ENCODE data around the gene PAK6.
A peak's percentile ranks its signal among the peaks of the same experiment; 100 is the strongest.

Gene PAK6

DNA sequence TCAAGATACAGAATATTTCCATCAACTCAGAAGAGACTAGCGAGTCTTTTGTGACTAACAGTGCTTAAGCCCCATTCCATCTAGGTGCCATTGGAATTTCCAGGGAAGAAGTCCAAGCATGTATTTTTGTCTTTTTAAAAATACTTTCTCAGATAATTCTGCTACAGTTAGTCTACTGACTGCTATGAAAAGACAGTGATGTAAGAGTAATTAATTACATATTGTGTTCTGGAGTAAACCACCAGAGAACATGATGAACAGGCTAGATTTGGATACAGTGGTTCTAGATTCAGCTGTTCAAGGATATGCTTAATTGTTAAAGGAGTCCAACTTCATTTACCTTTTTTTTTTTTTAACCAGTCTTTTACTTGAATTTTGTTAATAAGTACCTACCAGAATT is 34.8 kb upstream of the PAK6 start:
- H3K4me3 ChIP-seq (ENCODE audit: low read depth, low read length), result no peak overlapping the region
- H3K4me1 ChIP-seq, result no peaks in the 10 kb centered on the region
- no peaks in the 10 kb centered on the region for H3K9me3 ChIP-seq
- H3K27me3 ChIP-seq, result no peaks in the 10 kb centered on the region
- peaks cover 81% of the 10 kb centered on the region for H3K36me3 ChIP-seq
- TF ChIP-seq, protein P1, sequence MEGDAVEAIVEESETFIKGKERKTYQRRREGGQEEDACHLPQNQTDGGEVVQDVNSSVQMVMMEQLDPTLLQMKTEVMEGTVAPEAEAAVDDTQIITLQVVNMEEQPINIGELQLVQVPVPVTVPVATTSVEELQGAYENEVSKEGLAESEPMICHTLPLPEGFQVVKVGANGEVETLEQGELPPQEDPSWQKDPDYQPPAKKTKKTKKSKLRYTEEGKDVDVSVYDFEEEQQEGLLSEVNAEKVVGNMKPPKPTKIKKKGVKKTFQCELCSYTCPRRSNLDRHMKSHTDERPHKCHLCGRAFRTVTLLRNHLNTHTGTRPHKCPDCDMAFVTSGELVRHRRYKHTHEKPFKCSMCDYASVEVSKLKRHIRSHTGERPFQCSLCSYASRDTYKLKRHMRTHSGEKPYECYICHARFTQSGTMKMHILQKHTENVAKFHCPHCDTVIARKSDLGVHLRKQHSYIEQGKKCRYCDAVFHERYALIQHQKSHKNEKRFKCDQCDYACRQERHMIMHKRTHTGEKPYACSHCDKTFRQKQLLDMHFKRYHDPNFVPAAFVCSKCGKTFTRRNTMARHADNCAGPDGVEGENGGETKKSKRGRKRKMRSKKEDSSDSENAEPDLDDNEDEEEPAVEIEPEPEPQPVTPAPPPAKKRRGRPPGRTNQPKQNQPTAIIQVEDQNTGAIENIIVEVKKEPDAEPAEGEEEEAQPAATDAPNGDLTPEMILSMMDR (IDR thresholded peaks at IDR 0.05; ENCODE audit: low read depth, low read length), result no peak
- DNase-seq, result no peak

GRCh38 chr15:40217166-40217824 is 21.6 kb upstream of the PAK6 start:
- H3K9me3 ChIP-seq, result no peaks in the 10 kb centered on the region
- H3K27me3 ChIP-seq, result no peaks in the 10 kb centered on the region
- peaks cover 85% of the 10 kb centered on the region for H3K36me3 ChIP-seq
- TF ChIP-seq, protein P1 (IDR thresholded peaks at IDR 0.05; ENCODE audit: low read depth, low read length), result peak; percentile 83
- H3K4me3 ChIP-seq (ENCODE audit: low read depth, low read length), result no peak overlapping the region
- DNase-seq, result peak; percentile 58
- no peaks in the 10 kb centered on the region for H3K4me1 ChIP-seq

GRCh38 chr15:40219801-40220200 is 19.1 kb upstream of the PAK6 start:
- Histone ChIP-seq H3K36me3 (peaks cover 73% of the 10 kb centered on the region), H3K4me1 (no peaks in the 10 kb centered on the region), H3K27me3 (no peaks in the 10 kb centered on the region), H3K9me3 (no peaks in the 10 kb centered on the region), H3K4me3 (ENCODE audit: low read depth, low read length) (no peak overlapping the region)
- DNase-seq, result no peak
- TF ChIP-seq, protein P1 (IDR thresholded peaks at IDR 0.05; ENCODE audit: low read depth, low read length), result no peak

GRCh38 chr15:40222131-40222530 is 16.7 kb upstream of the PAK6 start:
- Histone ChIP-seq H3K4me1 (no peaks in the 10 kb centered on the region), H3K4me3 (ENCODE audit: low read depth, low read length) (no peak overlapping the region), H3K36me3 (peaks cover 57% of the 10 kb centered on the region), H3K27me3 (no peaks in the 10 kb centered on the region), H3K9me3 (no peaks in the 10 kb centered on the region)
- no peak for DNase-seq
- TF ChIP-seq, protein P1 (IDR thresholded peaks at IDR 0.05; ENCODE audit: low read depth, low read length), result no peak

GRCh38 chr15:40226736-40227135 is 12.1 kb upstream of the PAK6 start:
- Histone ChIP-seq H3K27me3 (no peaks in the 10 kb centered on the region), H3K36me3 (peaks cover 26% of the 10 kb centered on the region), H3K4me3 (ENCODE audit: low read depth, low read length) (no peak overlapping the region), H3K4me1 (no peaks in the 10 kb centered on the region; the same call in 1 of the 2 replicates), H3K9me3 (no peaks in the 10 kb centered on the region)
- DNase-seq, result no peak
- TF ChIP-seq, protein P1 (IDR thresholded peaks at IDR 0.05; ENCODE audit: low read depth, low read length), result no peak

DNA sequence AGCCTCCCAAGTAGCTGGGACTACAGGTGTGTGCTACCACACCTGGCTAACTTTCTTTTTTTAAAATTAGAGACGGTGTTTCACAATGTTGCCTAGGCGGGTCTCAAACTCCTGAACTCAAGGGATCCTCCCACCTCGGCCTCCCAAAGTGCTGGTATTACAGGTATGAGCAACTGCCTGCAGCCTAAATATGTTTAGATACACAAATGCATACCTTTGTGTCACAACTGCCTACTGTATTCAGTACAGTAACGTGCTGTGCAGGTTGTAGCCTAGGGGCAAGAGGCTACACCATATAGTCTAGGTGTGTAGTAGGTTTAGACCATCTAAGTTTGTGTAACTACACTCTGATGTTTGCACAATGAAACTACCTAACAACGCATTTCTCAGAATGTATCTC is 9.5 kb upstream of the PAK6 start:
- no peak for DNase-seq
- Histone ChIP-seq H3K4me3 (ENCODE audit: low read depth, low read length) (no peak overlapping the region), H3K36me3 (peaks cover 16% of the 10 kb centered on the region), H3K9me3 (no peaks in the 10 kb centered on the region), H3K27me3 (no peaks in the 10 kb centered on the region), H3K4me1 (no peaks in the 10 kb centered on the region; the same call in 1 of the 2 replicates)
- TF ChIP-seq, protein P1 (IDR thresholded peaks at IDR 0.05; ENCODE audit: low read depth, low read length), result no peak
